ENCODE results near the gene MEIS2. TPM values are rescaled to one million over a fixed set of nuclear protein-coding genes. Genes with fewer than 3 reads are reported as not detected.

Gene MEIS2
- total and polyA plus RNA-seq, 9 donors, result 27.7 to 73.7 (median 47.7) TPM

DNA sequence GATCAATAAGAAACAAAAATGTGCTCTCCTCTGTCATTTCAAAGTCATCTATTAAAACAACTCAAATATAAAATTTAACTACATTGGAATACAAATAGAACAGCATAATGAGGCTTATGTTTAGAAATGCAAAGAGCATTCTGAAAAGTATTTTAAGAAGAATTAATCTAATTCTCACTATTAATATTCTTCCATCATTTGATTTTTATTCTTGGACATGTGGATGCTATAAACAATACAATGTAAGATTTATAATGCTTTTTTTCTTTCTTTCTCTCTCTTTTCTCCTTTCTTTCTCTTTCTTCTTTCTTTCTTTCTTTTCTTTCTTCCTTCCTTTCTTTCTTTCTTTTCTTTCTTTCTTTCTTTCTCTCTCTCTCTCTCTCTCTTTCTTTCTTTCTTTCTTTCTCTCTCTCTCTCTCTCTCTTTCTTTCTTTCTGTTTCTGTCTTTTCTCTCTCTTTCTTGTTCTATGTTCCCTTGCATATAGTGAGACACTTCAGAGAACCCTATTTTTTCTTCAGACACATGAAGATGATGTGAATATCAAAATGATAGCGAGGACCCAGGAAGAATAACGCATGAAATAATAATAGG, 32.6 kb upstream of the MEIS2 start:
- intact Hi-C loops (cut with DNase I), result loop anchor here in 2 of 4 donors (5.0 to 10.0 kb wide), 2 partner anchors 248 to 251 kb away; no protein-coding TSS in a partner anchor
- 85 to 94% (median 90%) methylated on average over 2 of the region's 2 CpGs for WGBS, 3 donors
- no peaks in the 10 kb centered on the region for H3K36me3 ChIP-seq
- H3K27ac ChIP-seq, result no peak overlapping the region
- H3K4me3 ChIP-seq, result no peak overlapping the region
- H3K4me1 ChIP-seq (ENCODE audit: insufficient read depth), result no peaks in the 10 kb centered on the region
- H3K27me3 ChIP-seq, result no peaks in the 10 kb centered on the region
- TF ChIP-seq CTCF (IDR thresholded peaks at IDR 0.05) (no peak), POLR2A (IDR thresholded peaks at IDR 0.05) (no peak)
- no peaks in the 10 kb centered on the region for H3K9me3 ChIP-seq
- no peak for DNase-seq

GRCh38 chr15:37131621-37132020, 31.3 kb upstream of the MEIS2 start:
- no peaks in the 10 kb centered on the region for H3K4me1 ChIP-seq (ENCODE audit: insufficient read depth)
- H3K36me3 ChIP-seq, result no peaks in the 10 kb centered on the region
- intact Hi-C loops (cut with DNase I), result loop anchor here in 2 of 4 donors (5.0 to 10.0 kb wide), 2 partner anchors 247 to 249 kb away; no protein-coding TSS in a partner anchor
- H3K9me3 ChIP-seq, result no peaks in the 10 kb centered on the region
- DNase-seq, result no peak
- TF ChIP-seq EP300 (IDR thresholded peaks at IDR 0.05) (no peak), POLR2A (IDR thresholded peaks at IDR 0.05) (no peak), CTCF (IDR thresholded peaks at IDR 0.05) (no peak)
- H3K27ac ChIP-seq, result no peak overlapping the region
- WGBS, 3 donors, result 42 to 61% (median 48%) methylated on average over 2 of the region's 2 CpGs
- H3K27me3 ChIP-seq, result no peaks in the 10 kb centered on the region
- H3K4me3 ChIP-seq, result no peak overlapping the region

DNA sequence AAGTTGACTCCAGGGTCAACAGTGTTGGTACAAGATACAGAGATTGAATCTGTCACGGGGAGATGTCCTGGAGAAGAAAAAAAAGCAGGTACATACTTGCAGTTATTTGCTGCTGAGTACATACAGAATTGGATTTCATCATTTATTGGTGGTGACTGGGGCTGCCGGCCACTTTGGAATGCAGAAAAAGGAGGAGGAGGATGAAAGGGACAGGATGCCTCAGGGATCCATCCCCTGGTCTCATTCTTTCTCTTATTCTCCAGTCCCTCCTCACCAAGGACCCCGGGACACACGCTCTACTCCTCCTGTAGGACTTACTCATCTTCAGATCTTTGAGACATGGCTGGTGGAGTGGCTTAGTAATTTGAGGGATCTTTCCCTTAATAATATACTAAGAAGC, 30.0 kb upstream of the MEIS2 start:
- DNase-seq, result no peak

DNA sequence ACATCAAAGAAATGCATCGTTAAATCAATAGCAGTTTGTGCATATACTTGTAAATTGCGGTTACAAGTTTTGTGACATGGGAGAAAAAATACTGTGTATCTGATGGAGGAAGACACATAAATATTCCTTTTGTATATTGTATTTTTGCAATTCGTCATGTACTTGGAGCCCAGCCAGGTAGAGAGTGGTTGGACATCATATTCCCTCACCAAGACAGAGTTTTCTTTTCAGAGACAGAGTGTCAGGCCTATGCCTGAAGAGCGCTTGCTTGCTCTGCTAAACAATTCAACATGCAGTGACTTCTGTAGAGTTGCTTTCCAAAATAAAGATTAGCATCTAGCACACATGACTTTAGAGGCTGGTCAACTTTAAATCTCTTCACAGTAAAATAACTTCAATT, 24.8 kb upstream of the MEIS2 start:
- Histone ChIP-seq H3K4me1 (ENCODE audit: insufficient read depth) (no peaks in the 10 kb centered on the region), H3K9me3 (no peaks in the 10 kb centered on the region), H3K36me3 (no peaks in the 10 kb centered on the region), H3K27ac (no peak overlapping the region), H3K4me3 (no peak overlapping the region), H3K27me3 (no peaks in the 10 kb centered on the region)
- 78 to 84% (median 81%) methylated on average over 4 of the region's 4 CpGs for WGBS, 3 donors
- DNase-seq, result no peak
- no peak for TF ChIP-seq POLR2A (IDR thresholded peaks at IDR 0.05)
- TF ChIP-seq EP300 (IDR thresholded peaks at IDR 0.05), result no peak
- no peak for TF ChIP-seq CTCF (IDR thresholded peaks at IDR 0.05)
- intact Hi-C loops (cut with DNase I), result no loop called here

More for the DNA sequence above, 30.0 kb upstream of the MEIS2 start:
- intact Hi-C loops (cut with DNase I), result loop anchor here in 2 of 4 donors (5.0 to 10.0 kb wide), 2 partner anchors 246 to 248 kb away; no protein-coding TSS in a partner anchor
- H3K4me1 ChIP-seq (ENCODE audit: insufficient read depth), result no peaks in the 10 kb centered on the region
- TF ChIP-seq CTCF (IDR thresholded peaks at IDR 0.05) (no peak), EP300 (IDR thresholded peaks at IDR 0.05) (no peak), POLR2A (IDR thresholded peaks at IDR 0.05) (no peak)
- H3K4me3 ChIP-seq, result no peak overlapping the region
- 66 to 84% (median 82%) methylated on average over 4 of the region's 4 CpGs for WGBS, 3 donors
- H3K27ac ChIP-seq, result no peak overlapping the region
- H3K9me3 ChIP-seq, result no peaks in the 10 kb centered on the region
- H3K36me3 ChIP-seq, result no peaks in the 10 kb centered on the region
- no peaks in the 10 kb centered on the region for H3K27me3 ChIP-seq
